Astrocyte (in vitro differentiated cells and primary cell): ENCODE results near the gene TBXAS1. TPM values are rescaled to one million over a fixed set of nuclear protein-coding genes. Genes with fewer than 3 reads are reported as not detected.

Experiments
- DNase-seq: peaks from one replicate; pipeline ENCODE4 v3.0.0-alpha.2; 2010; ENCODE audit warnings: low read depth
- FAIRE-seq: peaks from 2 replicates; lab custom pipeline; 2011; peaks lifted over from hg19 to GRCh38; lab: Jason Lieb, UNC
- H2AFZ ChIP-seq: 2 replicates; pipeline ENCODE4 v1.6.0; 2012; ENCODE audit warnings: low read depth, low read length, inconsistent platforms
- H3K27ac ChIP-seq: 2 replicates; pipeline ENCODE4 v1.5.1; 2011; ENCODE audit warnings: low read depth, low read length, inconsistent platforms
- H3K27me3 ChIP-seq: 2 replicates; pipeline ENCODE4 v1.6.0; 2011; ENCODE audit warnings: low read length, inconsistent platforms; ENCODE audit not compliant: insufficient read depth
- H3K36me3 ChIP-seq: 2 replicates; pipeline ENCODE4 v1.5.1; 2011; ENCODE audit warnings: low read length, inconsistent platforms; ENCODE audit not compliant: insufficient read depth
- H3K4me1 ChIP-seq: 2 replicates; pipeline ENCODE4 v1.5.1; 2011; ENCODE audit warnings: low read length, inconsistent platforms; ENCODE audit not compliant: insufficient read depth
- H3K4me2 ChIP-seq: 2 replicates; pipeline ENCODE4 v1.6.0; 2012; ENCODE audit warnings: low read length, inconsistent platforms
- H3K4me3 ChIP-seq: 2 replicates; pipeline ENCODE4 v1.5.1; 2011; ENCODE audit warnings: low read depth, mild to moderate bottlenecking, low read length, inconsistent platforms; ENCODE audit not compliant: insufficient read depth
- H3K79me2 ChIP-seq: 2 replicates; pipeline ENCODE4 v1.6.0; 2012; ENCODE audit warnings: mild to moderate bottlenecking, low read length, inconsistent platforms; ENCODE audit not compliant: insufficient read depth
- H3K9ac ChIP-seq: 2 replicates; pipeline ENCODE4 v1.6.0; 2012; ENCODE audit warnings: mild to moderate bottlenecking, low read length, inconsistent platforms
- H3K9me3 ChIP-seq: 2 replicates; pipeline ENCODE4 v1.5.1; 2012; ENCODE audit warnings: low read depth, mild to moderate bottlenecking, low read length, inconsistent platforms; ENCODE audit not compliant: insufficient read depth
- H4K20me1 ChIP-seq: 2 replicates; pipeline ENCODE4 v1.6.0; 2012; ENCODE audit warnings: low read length, inconsistent platforms; ENCODE audit not compliant: insufficient read depth
- H3K27ac Mint-ChIP-seq: one replicate; pipeline ENCODE4 v1.8.0; 2021; ENCODE audit warnings: mild to moderate bottlenecking, mixed read lengths; ENCODE audit not compliant: unreplicated experiment
- H3K27me3 Mint-ChIP-seq: one replicate; pipeline ENCODE4 v1.8.0; 2021; ENCODE audit warnings: low read depth, mixed read lengths; ENCODE audit not compliant: unreplicated experiment
- H3K36me3 Mint-ChIP-seq: one replicate; pipeline ENCODE4 v1.8.0; 2021; ENCODE audit warnings: low read depth, mixed read lengths; ENCODE audit not compliant: unreplicated experiment
- H3K4me1 Mint-ChIP-seq: one replicate; pipeline ENCODE4 v1.8.0; 2021; ENCODE audit warnings: low read depth, mixed read lengths; ENCODE audit not compliant: unreplicated experiment
- H3K4me3 Mint-ChIP-seq: one replicate; pipeline ENCODE4 v1.8.0; 2021; ENCODE audit warnings: mild to moderate bottlenecking, moderate library complexity, mixed read lengths; ENCODE audit not compliant: unreplicated experiment
- H3K9me3 Mint-ChIP-seq: one replicate; pipeline ENCODE4 v1.8.0; 2021; ENCODE audit warnings: mild to moderate bottlenecking, mixed read lengths; ENCODE audit not compliant: unreplicated experiment
- CTCF ChIP-seq: IDR thresholded peaks from 2 replicates; pipeline ENCODE4 v1.5.1; 2011; ENCODE audit warnings: low read depth, mild to moderate bottlenecking, inconsistent platforms, low read length, moderate library complexity; ENCODE audit not compliant: insufficient read depth
- EZH2 ChIP-seq: IDR thresholded peaks from 2 replicates; pipeline ENCODE4 v1.6.1; 2012; ENCODE audit warnings: mild to moderate bottlenecking, low read length, inconsistent platforms; ENCODE audit not compliant: insufficient read depth
- total RNA-seq: library from RNA; stranded (reverse); gene quantifications from 2 replicates; pipeline ENCODE4 v1.2.1, GENCODE V29; 2021

Gene TBXAS1
- total RNA-seq, 1 donor from 2014 or later, result 1.1 TPM

- Histone ChIP-seq H3K36me3 (no peaks in the 10 kb centered on the region), H3K4me2 (no peak overlapping the region), H3K27me3 (no peaks in the 10 kb centered on the region), H4K20me1 (no peaks in the 10 kb centered on the region), H3K27ac (no peak overlapping the region), H2AFZ (no peak overlapping the region), H3K9ac (no peak overlapping the region), H3K4me3 (no peak overlapping the region), H3K79me2 (peaks cover 4% of the 10 kb centered on the region), H3K9me3 (no peaks in the 10 kb centered on the region), H3K4me1 (no peaks in the 10 kb centered on the region)
- TF ChIP-seq CTCF (no peak), EZH2 (no peak)
- H3K36me3 Mint-ChIP-seq, result no peaks in the 10 kb centered on the region
- DNase-seq, result no peak
- H3K27me3 Mint-ChIP-seq, result peaks cover 25% of the 10 kb centered on the region
- H3K4me3 Mint-ChIP-seq, result no peak overlapping the region
- no peaks in the 10 kb centered on the region for H3K4me1 Mint-ChIP-seq
- peaks cover 2% of the 10 kb centered on the region for H3K9me3 Mint-ChIP-seq
- H3K27ac Mint-ChIP-seq, result no peak overlapping the region
- no peak for FAIRE-seq
These were observed 45.2 kb upstream of the TBXAS1 start for GRCh38 chr7:139783647-139784385.

- H3K36me3 Mint-ChIP-seq, result no peaks in the 10 kb centered on the region
- TF ChIP-seq CTCF, result no peak
- no peak for TF ChIP-seq EZH2
- H3K27ac Mint-ChIP-seq, result no peak overlapping the region
- no peaks in the 10 kb centered on the region for H3K27me3 ChIP-seq
- no peaks in the 10 kb centered on the region for H3K36me3 ChIP-seq
- no peaks in the 10 kb centered on the region for H3K9me3 Mint-ChIP-seq
- no peak overlapping the region for H3K4me3 ChIP-seq
- H3K4me1 ChIP-seq, result no peaks in the 10 kb centered on the region
- no peak overlapping the region for H3K4me2 ChIP-seq
- no peak for FAIRE-seq
- no peaks in the 10 kb centered on the region for H4K20me1 ChIP-seq
- no peak overlapping the region for H3K4me3 Mint-ChIP-seq
- no peaks in the 10 kb centered on the region for H3K79me2 ChIP-seq
- no peaks in the 10 kb centered on the region for H3K9me3 ChIP-seq
- H2AFZ ChIP-seq, result no peak overlapping the region
- H3K4me1 Mint-ChIP-seq, result no peaks in the 10 kb centered on the region
- peaks cover 18% of the 10 kb centered on the region for H3K27me3 Mint-ChIP-seq
- no peak for DNase-seq
- H3K27ac ChIP-seq, result no peak overlapping the region
- no peak overlapping the region for H3K9ac ChIP-seq
These were observed 44.4 kb upstream of the TBXAS1 start for GRCh38 chr7:139784648-139785047.

GRCh38 chr7:139791316-139791715, 37.7 kb upstream of the TBXAS1 start:
- no peak overlapping the region for H3K27ac ChIP-seq
- H3K9me3 Mint-ChIP-seq, result no peaks in the 10 kb centered on the region
- H3K27me3 Mint-ChIP-seq, result no peaks in the 10 kb centered on the region
- no peak overlapping the region for H3K4me3 ChIP-seq
- H3K79me2 ChIP-seq, result no peaks in the 10 kb centered on the region
- H3K27me3 ChIP-seq, result no peaks in the 10 kb centered on the region
- no peaks in the 10 kb centered on the region for H3K4me1 ChIP-seq
- H3K36me3 ChIP-seq, result peaks cover 3% of the 10 kb centered on the region
- no peak overlapping the region for H3K27ac Mint-ChIP-seq
- FAIRE-seq, result no peak
- no peak overlapping the region for H3K4me3 Mint-ChIP-seq
- no peak overlapping the region for H2AFZ ChIP-seq
- H3K4me2 ChIP-seq, result no peak overlapping the region
- no peaks in the 10 kb centered on the region for H3K36me3 Mint-ChIP-seq
- no peak for DNase-seq
- no peaks in the 10 kb centered on the region for H4K20me1 ChIP-seq
- no peak for TF ChIP-seq EZH2
- TF ChIP-seq CTCF, result no peak
- H3K4me1 Mint-ChIP-seq, result no peaks in the 10 kb centered on the region
- H3K9me3 ChIP-seq, result no peaks in the 10 kb centered on the region
- H3K9ac ChIP-seq, result no peak overlapping the region
